GM12878 (cell line): Measurements from ENCODE around the gene TTC1. TPM values are rescaled to one million over a fixed set of nuclear protein-coding genes. Genes with fewer than 3 reads are reported as not detected.

Source experiments
- ATAC-seq: fragments of 200-7000 bp; cut with Tn5 transposase; 3 replicates; pipeline ENCODE4 v1.9.1; 2020; ENCODE audit warnings: mild to moderate bottlenecking, moderate library complexity
- BruUV-seq: library from RNA; stranded (reverse); fragments of 400-500 nt; replicated peaks from 2 replicates; lab custom pipeline; 2021; lab: Mats Ljungman, UMichigan
- CTCF ChIA-PET: fragments of 300-600 bp; sonication (Branson Sonifier 250); formaldehyde crosslinking; extraction: SDS; loops from one replicate; lab custom pipeline; 2021; ENCODE audit warnings: inconsistent platforms; lab: Yijun Ruan, JAX
- POLR2A ChIA-PET: fragments of 350-600 bp; formaldehyde crosslinking; extraction: SDS; loops from one replicate; lab custom pipeline; 2021; ENCODE audit warnings: inconsistent platforms; lab: Charles Lee
- RAD21 ChIA-PET: fragments of 300-600 bp; sonication (Branson Sonifier 250); formaldehyde crosslinking; loops from one replicate; lab custom pipeline; 2023; ENCODE audit warnings: antibody characterized with exemption; ENCODE audit not compliant: unreplicated experiment; lab: Charles Lee
- SMC1A ChIA-PET: fragments of 300-600 bp; sonication (Branson Sonifier 250); formaldehyde crosslinking; loops from one replicate; lab custom pipeline; 2023; ENCODE audit not compliant: unreplicated experiment, uncharacterized antibody; lab: Charles Lee
- DNase-seq: peaks from one replicate; pipeline ENCODE4 v3.0.0-alpha.2; 2011; ENCODE audit warnings: low read depth, low spot score
- FAIRE-seq: peaks from 3 replicates; lab custom pipeline; 2011; peaks lifted over from hg19 to GRCh38; lab: Jason Lieb, UNC
- H2AFZ ChIP-seq: 2 replicates; pipeline ENCODE4 v1.6.0; 2011; ENCODE audit warnings: low read depth, low read length, control low read depth; ENCODE audit not compliant: control insufficient read depth
- H3K27ac ChIP-seq: 2 replicates; pipeline ENCODE4 v1.5.1; 2011; ENCODE audit warnings: control low read depth; ENCODE audit not compliant: control insufficient read depth, insufficient read depth
- H3K27me3 ChIP-seq, 2 experiments: replicated peaks in 1 of 2; 2 replicates each; pipeline versions ENCODE4 v1.6.0 to v1.6.1; 2011; ENCODE audit warnings: low read length in 1 of 2; ENCODE audit not compliant: control insufficient read depth in 2 of 2, insufficient read depth in 2 of 2
- H3K36me3 ChIP-seq, 2 experiments: 2 replicates each; pipeline ENCODE4 v1.5.1; 2011; ENCODE audit warnings: low read length in 1 of 2; ENCODE audit not compliant: control insufficient read depth in 2 of 2, insufficient read depth in 2 of 2
- H3K4me1 ChIP-seq: 2 replicates; pipeline ENCODE4 v1.6.1; 2011; ENCODE audit warnings: mild to moderate bottlenecking, low read length, moderate library complexity, mixed read lengths; ENCODE audit not compliant: control insufficient read depth, insufficient read depth
- H3K4me2 ChIP-seq: 2 replicates; pipeline ENCODE4 v1.6.0; 2011; ENCODE audit warnings: control low read depth; ENCODE audit not compliant: control insufficient read depth, insufficient read depth
- H3K4me3 ChIP-seq: fragments of 200-600 bp; sonication (generic); 2 replicates; pipeline ENCODE4 v1.5.1; 2016
- H3K79me2 ChIP-seq: 2 replicates; pipeline ENCODE4 v1.6.0; 2011; ENCODE audit warnings: low read length; ENCODE audit not compliant: control insufficient read depth, insufficient read depth
- H3K9ac ChIP-seq: 2 replicates; pipeline ENCODE4 v1.8.0; 2011; ENCODE audit warnings: low read length, control low read depth, mixed read lengths; ENCODE audit not compliant: control insufficient read depth, insufficient read depth
- H3K9me3 ChIP-seq: replicated peaks from 3 replicates; pipeline ENCODE4 v1.5.1; 2011; ENCODE audit warnings: mild to moderate bottlenecking, low read length; ENCODE audit not compliant: control insufficient read depth, insufficient read depth
- H4K20me1 ChIP-seq: 2 replicates; pipeline ENCODE4 v1.6.0; 2011; ENCODE audit not compliant: control insufficient read depth, insufficient read depth
- BHLHE40 ChIP-seq, 2 experiments: fragments of 450-650 bp in 1 of 2; IDR thresholded peaks; 2 replicates each; pipeline ENCODE4 v1.6.1; 2011 to 2017; ENCODE audit warnings: low read depth in 2 of 2, borderline replicate concordance in 1 of 2, improper control_type of control experiment in 1 of 2, low read length in 1 of 2, mild to moderate bottlenecking in 1 of 2
- NKRF ChIP-seq: fragments of 450-650 bp; conservative IDR thresholded peaks from 2 replicates; pipeline ENCODE4 v1.6.1; 2017; ENCODE audit warnings: mild to moderate bottlenecking, moderate library complexity
- WGBS: methylation state at CpG from one replicate; pipeline ENCODE4 v1.1.6; 2016; ENCODE audit warnings: low lambda C conversion rate; ENCODE audit not compliant: insufficient replicate concordance, insufficient coverage; ENCODE audit errors: missing lambda C conversion rate; 5-methylcytosine and 5-hydroxymethylcytosine counted together
- in situ Hi-C: fragments of 300-500 bp; cut with MboI; formaldehyde crosslinking; loops from 9 replicates; pipeline ENCODE4 v1.14.3; 2018; ENCODE audit warnings: mixed read lengths
- intact Hi-C: fragments of 100-400 bp; cut with micrococcal nuclease; formaldehyde crosslinking; loops from one replicate; pipeline ENCODE4 v1.14.2; 2022; ENCODE audit not compliant: unreplicated experiment
- polyA plus RNA-seq, 11 experiments: library from polyadenylated mRNA; depleted of rRNA in 4 of 11; unstranded in 6 of 11; stranded (reverse) in 5 of 11; fragments of >200 nt; fragmentation: Nextera tagmentation in 4 of 11; fragmentation: Illumina TruSeq in 1 of 11; extraction: Ambion mirVana in 4 of 11; extraction: Trizol in 1 of 11; gene quantifications; 1 replicate in 1 of 11; 2 replicates in 10 of 11; pipeline versions ENCODE4 v1.2.1 to v1.2.3, GENCODE V29; 2011 to 2016; ENCODE audit warnings: inconsistent platforms in 2 of 11, missing spikeins in 2 of 11, low read depth in 1 of 11
- total RNA-seq, 4 experiments: library from RNA; depleted of rRNA in 3 of 4; stranded (reverse); fragments of >200 nt in 3 of 4; fragmentation: Illumina TruSeq in 1 of 4; extraction: Trizol in 1 of 4; gene quantifications; 2 replicates each; pipeline versions ENCODE4 v1.2.1 to v1.2.3, GENCODE V29; 2013 to 2021
- TF ChIP-seq, protein P1 (sequence below): fragments of 450-650 bp; IDR thresholded peaks from 2 replicates; pipeline ENCODE4 v1.6.1; 2017; ENCODE audit warnings: low read depth, mild to moderate bottlenecking, moderate library complexity

TTC1 gene
- total and polyA plus RNA-seq, 10 of the 15 experiments (the other 5 are each of a cell fraction or from before 2014, with no cell fraction given) = 46.6 to 160 (median 92.3) TPM

GRCh38 chr5:160089531-160089930 lies 80.6 kb downstream of the TTC1 start:
- POLR2A ChIA-PET = no interaction called here
- ATAC-seq = no peak
- H3K4me3 ChIP-seq = 0 out of 2 replicates have a peak overlapping the region, but pooled peaks have one; percentile 4
- no peak overlapping the region for H3K9ac ChIP-seq
- SMC1A ChIA-PET = interaction anchor here (1.6 to 4.3 kb wide), 2 partner anchors 9 to 17 kb away, joined by 9 to 22 read pairs; no protein-coding TSS in a partner anchor
- no peaks in the 10 kb centered on the region for H4K20me1 ChIP-seq
- WGBS = 97% methylated on average over 2 of the region's 2 CpGs
- intact Hi-C loops = no loop called here
- peaks cover 26% of the 10 kb centered on the region for H3K4me1 ChIP-seq
- H3K4me2 ChIP-seq = no peak overlapping the region
- no peak for FAIRE-seq
- TF ChIP-seq, protein P1, sequence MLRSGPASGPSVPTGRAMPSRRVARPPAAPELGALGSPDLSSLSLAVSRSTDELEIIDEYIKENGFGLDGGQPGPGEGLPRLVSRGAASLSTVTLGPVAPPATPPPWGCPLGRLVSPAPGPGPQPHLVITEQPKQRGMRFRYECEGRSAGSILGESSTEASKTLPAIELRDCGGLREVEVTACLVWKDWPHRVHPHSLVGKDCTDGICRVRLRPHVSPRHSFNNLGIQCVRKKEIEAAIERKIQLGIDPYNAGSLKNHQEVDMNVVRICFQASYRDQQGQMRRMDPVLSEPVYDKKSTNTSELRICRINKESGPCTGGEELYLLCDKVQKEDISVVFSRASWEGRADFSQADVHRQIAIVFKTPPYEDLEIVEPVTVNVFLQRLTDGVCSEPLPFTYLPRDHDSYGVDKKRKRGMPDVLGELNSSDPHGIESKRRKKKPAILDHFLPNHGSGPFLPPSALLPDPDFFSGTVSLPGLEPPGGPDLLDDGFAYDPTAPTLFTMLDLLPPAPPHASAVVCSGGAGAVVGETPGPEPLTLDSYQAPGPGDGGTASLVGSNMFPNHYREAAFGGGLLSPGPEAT = no peak
- TF ChIP-seq NKRF = no peak
- TF ChIP-seq BHLHE40 (IDR thresholded peaks at IDR 0.05; ENCODE audit: borderline replicate concordance in 1 of 2, low read depth in 2 of 2, low read length in 1 of 2) = no peak
- RAD21 ChIA-PET = no interaction called here
- H3K36me3 ChIP-seq = peaks cover 0 to 6% of the 10 kb centered on the region in 2 experiments; a peak in 2 of 4 replicates
- no peak overlapping the region for H3K27ac ChIP-seq
- no peaks in the 10 kb centered on the region; the same call in 1 of the 2 replicates for H3K79me2 ChIP-seq
- CTCF ChIA-PET = interaction anchor here (0.9 to 6.4 kb wide), 5 partner anchors 9 to 67 kb away, joined by 3 to 53 read pairs (median 3); partner anchors contain the start of gene PWWP2A
- H3K27me3 ChIP-seq = no peaks in the 10 kb centered on the region
- in situ Hi-C loops = no loop called here
- no peak overlapping the region for H2AFZ ChIP-seq
- no peaks in the 10 kb centered on the region for H3K9me3 ChIP-seq
- no TSS peak for BruUV-seq
- DNase-seq = no peak
